Left colon (tissue), 2 donors: Measurements from ENCODE around the gene PSMG1. TPM values are rescaled to one million over a fixed set of nuclear protein-coding genes. Genes with fewer than 3 reads are reported as not detected.
A peak's percentile ranks its signal among the peaks of the same experiment; 100 is the strongest.
"Not testable (repeated sequence)": the region's sequence is repeated elsewhere in the genome, so short reads cannot be mapped to it uniquely, and the experiment has no call there.

Experiments used
- ATAC-seq: fragments of 200-7000 bp; cut with Tn5 transposase; one replicate; pipeline ENCODE4 v1.9.1; 2020; ENCODE audit warnings: mild to moderate bottlenecking, moderate library complexity
- DNase-seq, 2 donors: peaks; one replicate each; pipeline ENCODE4 v3.0.0-alpha.2; 2020
- intact Hi-C, 2 donors: fragments of 100-400 bp; cut with DNase I in 1 of 2; cut with micrococcal nuclease in 1 of 2; formaldehyde crosslinking; loops; one replicate each; pipeline versions ENCODE4 v1.11.2 to v1.14.0; 2022; cut with DNase I, micrococcal nuclease
- total RNA-seq, 2 donors: library from RNA; stranded (reverse); fragmentation: NEBNext Ultra II Directional; extraction: Animal tissue kit (Norgen Biotek cat#: 25700); gene quantifications; one replicate each; pipeline ENCODE4 v1.2.1, GENCODE V29; 2021
- donor health status: DM: no; HTN: no; CAD: no.
- donor health status: DM: yes; HTN: yes; CAD: no.

The PSMG1 gene
- total RNA-seq, 2 donors from 2014 or later: 31.8 to 40.6 TPM

GRCh38 chr21:39173716-39174680, 9.3 kb downstream of the PSMG1 start:
- no peak for DNase-seq
- ATAC-seq: no peak
- intact Hi-C loops: no loop called here

- intact Hi-C loops: no loop called here
- ATAC-seq (peak; percentile 78), DNase-seq (no peak)
These were observed 13.3 kb downstream of the PSMG1 start for GRCh38 chr21:39169906-39170305.

- DNase-seq (no peak), ATAC-seq (no peak)
- intact Hi-C loops: no loop called here
These were observed 14.5 kb downstream of the PSMG1 start for GRCh38 chr21:39168800-39169199.

- DNase-seq (no peak), ATAC-seq (no peak)
- intact Hi-C loops: no loop called here
These were observed 18.7 kb downstream of the PSMG1 start for GRCh38 chr21:39164523-39164922.

- DNase-seq (no peak), ATAC-seq (peak; percentile 26)
- intact Hi-C loops: no loop called here
These were observed 22.2 kb downstream of the PSMG1 start for GRCh38 chr21:39161064-39161463.

- DNase-seq (no peak), ATAC-seq (no peak)
- intact Hi-C loops: no loop called here
These were observed 23.7 kb downstream of the PSMG1 start for GRCh38 chr21:39159342-39160063.

- intact Hi-C loops, DNase-seq, ATAC-seq: not testable (repeated sequence)
These were observed 26.0 kb downstream of the PSMG1 start for GRCh38 chr21:39157241-39157640.

- ATAC-seq: no peak
These were observed 27.2 kb downstream of the PSMG1 start for GRCh38 chr21:39156024-39156423.

GRCh38 chr21:39155578-39155977, 27.7 kb downstream of the PSMG1 start:
- ATAC-seq: no peak
- intact Hi-C loops: no loop called here
- DNase-seq: no peak

More at GRCh38 chr21:39156024-39156423, 27.2 kb downstream of the PSMG1 start:
- DNase-seq: no peak
- intact Hi-C loops: no loop called here

- intact Hi-C loops: no loop called here
- no peak for DNase-seq
- no peak for ATAC-seq
These were observed 29.4 kb downstream of the PSMG1 start for GRCh38 chr21:39153842-39154241.

GRCh38 chr21:39153373-39153772, 29.9 kb downstream of the PSMG1 start:
- ATAC-seq (no peak), DNase-seq (no peak)
- intact Hi-C loops: no loop called here

- ATAC-seq (no peak), DNase-seq (no peak)
- intact Hi-C loops: no loop called here
These were observed 31.0 kb downstream of the PSMG1 start for GRCh38 chr21:39152271-39152670.

- DNase-seq (no peak), ATAC-seq (no peak)
- intact Hi-C loops: no loop called here
These were observed 32.4 kb downstream of the PSMG1 start for GRCh38 chr21:39150877-39151276.

GRCh38 chr21:39150316-39150715, 32.9 kb downstream of the PSMG1 start:
- intact Hi-C loops: no loop called here
- DNase-seq: no peak
- ATAC-seq: no peak

GRCh38 chr21:39149882-39150281, 33.4 kb downstream of the PSMG1 start:
- intact Hi-C loops: no loop called here
- no peak for DNase-seq
- peak; percentile 44 for ATAC-seq

- no peak for ATAC-seq
- no peak for DNase-seq
- intact Hi-C loops: no loop called here
These were observed 34.3 kb downstream of the PSMG1 start for GRCh38 chr21:39148975-39149374.

- ATAC-seq: no peak
- intact Hi-C loops: no loop called here
- no peak for DNase-seq
These were observed 39.1 kb downstream of the PSMG1 start for GRCh38 chr21:39144191-39144590.

GRCh38 chr21:39142972-39143371, 40.3 kb downstream of the PSMG1 start:
- DNase-seq (no peak), ATAC-seq (no peak)
- intact Hi-C loops: no loop called here

- DNase-seq (peak in 1 of 2 donors; percentile 35), ATAC-seq (peak; percentile 75)
- intact Hi-C loops: no loop called here
These were observed 41.7 kb downstream of the PSMG1 start for GRCh38 chr21:39141502-39141901.
